ENCODE measurements around the gene CFTR.
A peak's percentile ranks its signal among the peaks of the same experiment; 100 is the strongest.

Gene CFTR

GRCh38 chr7:117544061-117544460 lies 64.2 kb downstream of the CFTR start:
- H3K36me3 ChIP-seq (ENCODE audit: control insufficient read depth in 2 of 2, insufficient read depth in 2 of 2, low read length in 2 of 2) = peaks cover 7 to 11% of the 10 kb centered on the region in 2 donors
- H3K27ac ChIP-seq (ENCODE audit: low read depth in 2 of 2, low read length in 2 of 2) = peak overlapping the region in 1 of 2 donors; percentile 58
- no peak overlapping the region for H3K9ac ChIP-seq (ENCODE audit: low read depth in 1 of 2, low read length in 2 of 2)
- H3K4me1 ChIP-seq (ENCODE audit: control insufficient read depth in 2 of 2, insufficient read depth in 2 of 2, low read length in 2 of 2) = no peaks in the 10 kb centered on the region
- no peak overlapping the region for H3K4me3 ChIP-seq (ENCODE audit: low read length in 2 of 2)
- H3K27me3 ChIP-seq (ENCODE audit: control insufficient read depth in 2 of 2, insufficient read depth in 2 of 2, low read length in 2 of 2) = no peaks in the 10 kb centered on the region
- H3K9me3 ChIP-seq (ENCODE audit: control insufficient read depth in 2 of 2, low read length in 2 of 2) = no peaks in the 10 kb centered on the region

- H3K4me1 ChIP-seq (ENCODE audit: control insufficient read depth in 2 of 2, insufficient read depth in 2 of 2, low read length in 2 of 2) = no peaks in the 10 kb centered on the region
- H3K36me3 ChIP-seq (ENCODE audit: control insufficient read depth in 2 of 2, insufficient read depth in 2 of 2, low read length in 2 of 2) = peaks cover 0 to 11% of the 10 kb centered on the region in 2 donors
- no peak overlapping the region for H3K4me3 ChIP-seq (ENCODE audit: low read length in 2 of 2)
- no peaks in the 10 kb centered on the region for H3K9me3 ChIP-seq (ENCODE audit: control insufficient read depth in 2 of 2, low read length in 2 of 2)
- H3K9ac ChIP-seq (ENCODE audit: low read depth in 1 of 2, low read length in 2 of 2) = no peak overlapping the region
- no peak overlapping the region for H3K27ac ChIP-seq (ENCODE audit: low read depth in 2 of 2, low read length in 2 of 2)
- H3K27me3 ChIP-seq (ENCODE audit: control insufficient read depth in 2 of 2, insufficient read depth in 2 of 2, low read length in 2 of 2) = no peaks in the 10 kb centered on the region
Observed at GRCh38 chr7:117548035-117548434, 68.2 kb downstream of the CFTR start.

GRCh38 chr7:117550625-117551024 lies 70.8 kb downstream of the CFTR start:
- H3K36me3 ChIP-seq (ENCODE audit: control insufficient read depth in 2 of 2, insufficient read depth in 2 of 2, low read length in 2 of 2) = peaks cover 0 to 8% of the 10 kb centered on the region in 2 donors
- H3K4me3 ChIP-seq (ENCODE audit: low read length in 2 of 2) = no peak overlapping the region
- H3K27ac ChIP-seq (ENCODE audit: low read depth in 2 of 2, low read length in 2 of 2) = no peak overlapping the region

GRCh38 chr7:117552660-117553059 lies 72.8 kb downstream of the CFTR start:
- Histone ChIP-seq H3K27ac (ENCODE audit: low read depth in 2 of 2, low read length in 2 of 2) (no peak overlapping the region), H3K9ac (ENCODE audit: low read depth in 1 of 2, low read length in 2 of 2) (no peak overlapping the region), H3K4me1 (ENCODE audit: control insufficient read depth in 2 of 2, insufficient read depth in 2 of 2, low read length in 2 of 2) (peaks cover 2 to 5% of the 10 kb centered on the region in 2 donors), H3K36me3 (ENCODE audit: control insufficient read depth in 2 of 2, insufficient read depth in 2 of 2, low read length in 2 of 2) (peaks cover 0 to 5% of the 10 kb centered on the region in 2 donors), H3K27me3 (ENCODE audit: control insufficient read depth in 2 of 2, insufficient read depth in 2 of 2, low read length in 2 of 2) (no peaks in the 10 kb centered on the region), H3K9me3 (ENCODE audit: control insufficient read depth in 2 of 2, low read length in 2 of 2) (no peaks in the 10 kb centered on the region), H3K4me3 (ENCODE audit: low read length in 2 of 2) (no peak overlapping the region)

More at GRCh38 chr7:117550625-117551024, 70.8 kb downstream of the CFTR start:
- Histone ChIP-seq H3K9ac (ENCODE audit: low read depth in 1 of 2, low read length in 2 of 2) (no peak overlapping the region), H3K9me3 (ENCODE audit: control insufficient read depth in 2 of 2, low read length in 2 of 2) (no peaks in the 10 kb centered on the region), H3K4me1 (ENCODE audit: control insufficient read depth in 2 of 2, insufficient read depth in 2 of 2, low read length in 2 of 2) (peaks cover 2 to 5% of the 10 kb centered on the region in 2 donors), H3K27me3 (ENCODE audit: control insufficient read depth in 2 of 2, insufficient read depth in 2 of 2, low read length in 2 of 2) (no peaks in the 10 kb centered on the region)

GRCh38 chr7:117555260-117555659 lies 75.4 kb downstream of the CFTR start:
- Histone ChIP-seq H3K9ac (ENCODE audit: low read depth in 1 of 2, low read length in 2 of 2) (no peak overlapping the region), H3K4me3 (ENCODE audit: low read length in 2 of 2) (no peak overlapping the region), H3K4me1 (ENCODE audit: control insufficient read depth in 2 of 2, insufficient read depth in 2 of 2, low read length in 2 of 2) (peaks cover 2 to 5% of the 10 kb centered on the region in 2 donors), H3K27me3 (ENCODE audit: control insufficient read depth in 2 of 2, insufficient read depth in 2 of 2, low read length in 2 of 2) (no peaks in the 10 kb centered on the region), H3K36me3 (ENCODE audit: control insufficient read depth in 2 of 2, insufficient read depth in 2 of 2, low read length in 2 of 2) (peaks cover 0 to 5% of the 10 kb centered on the region in 2 donors), H3K9me3 (ENCODE audit: control insufficient read depth in 2 of 2, low read length in 2 of 2) (no peaks in the 10 kb centered on the region), H3K27ac (ENCODE audit: low read depth in 2 of 2, low read length in 2 of 2) (no peak overlapping the region)

GRCh38 chr7:117559391-117559790 lies 79.6 kb downstream of the CFTR start:
- no peak overlapping the region for H3K4me3 ChIP-seq (ENCODE audit: low read length in 2 of 2)
- H3K27ac ChIP-seq (ENCODE audit: low read depth in 2 of 2, low read length in 2 of 2) = no peak overlapping the region
- H3K27me3 ChIP-seq (ENCODE audit: control insufficient read depth in 2 of 2, insufficient read depth in 2 of 2, low read length in 2 of 2) = no peaks in the 10 kb centered on the region
- no peak overlapping the region for H3K9ac ChIP-seq (ENCODE audit: low read depth in 1 of 2, low read length in 2 of 2)
- peaks cover 0 to 10% of the 10 kb centered on the region in 2 donors for H3K36me3 ChIP-seq (ENCODE audit: control insufficient read depth in 2 of 2, insufficient read depth in 2 of 2, low read length in 2 of 2)
- peaks cover 2 to 5% of the 10 kb centered on the region in 2 donors for H3K4me1 ChIP-seq (ENCODE audit: control insufficient read depth in 2 of 2, insufficient read depth in 2 of 2, low read length in 2 of 2)
- no peaks in the 10 kb centered on the region for H3K9me3 ChIP-seq (ENCODE audit: control insufficient read depth in 2 of 2, low read length in 2 of 2)

GRCh38 chr7:117560030-117560429 lies 80.2 kb downstream of the CFTR start:
- Histone ChIP-seq H3K27ac (ENCODE audit: low read depth in 2 of 2, low read length in 2 of 2) (no peak overlapping the region), H3K27me3 (ENCODE audit: control insufficient read depth in 2 of 2, insufficient read depth in 2 of 2, low read length in 2 of 2) (no peaks in the 10 kb centered on the region), H3K4me1 (ENCODE audit: control insufficient read depth in 2 of 2, insufficient read depth in 2 of 2, low read length in 2 of 2) (peaks cover 2 to 5% of the 10 kb centered on the region in 2 donors), H3K4me3 (ENCODE audit: low read length in 2 of 2) (no peak overlapping the region), H3K9me3 (ENCODE audit: control insufficient read depth in 2 of 2, low read length in 2 of 2) (no peaks in the 10 kb centered on the region), H3K36me3 (ENCODE audit: control insufficient read depth in 2 of 2, insufficient read depth in 2 of 2, low read length in 2 of 2) (peaks cover 0 to 10% of the 10 kb centered on the region in 2 donors), H3K9ac (ENCODE audit: low read depth in 1 of 2, low read length in 2 of 2) (no peak overlapping the region)

GRCh38 chr7:117562759-117563158 lies 82.9 kb downstream of the CFTR start:
- Histone ChIP-seq H3K9ac (ENCODE audit: low read depth in 1 of 2, low read length in 2 of 2) (no peak overlapping the region), H3K9me3 (ENCODE audit: control insufficient read depth in 2 of 2, low read length in 2 of 2) (no peaks in the 10 kb centered on the region), H3K36me3 (ENCODE audit: control insufficient read depth in 2 of 2, insufficient read depth in 2 of 2, low read length in 2 of 2) (peaks cover 1 to 10% of the 10 kb centered on the region in 2 donors), H3K4me3 (ENCODE audit: low read length in 2 of 2) (no peak overlapping the region), H3K27ac (ENCODE audit: low read depth in 2 of 2, low read length in 2 of 2) (no peak overlapping the region), H3K4me1 (ENCODE audit: control insufficient read depth in 2 of 2, insufficient read depth in 2 of 2, low read length in 2 of 2) (no peaks in the 10 kb centered on the region), H3K27me3 (ENCODE audit: control insufficient read depth in 2 of 2, insufficient read depth in 2 of 2, low read length in 2 of 2) (no peaks in the 10 kb centered on the region)

- no peaks in the 10 kb centered on the region for H3K27me3 ChIP-seq (ENCODE audit: control insufficient read depth in 2 of 2, insufficient read depth in 2 of 2, low read length in 2 of 2)
- H3K9me3 ChIP-seq (ENCODE audit: control insufficient read depth in 2 of 2, low read length in 2 of 2) = no peaks in the 10 kb centered on the region
- H3K27ac ChIP-seq (ENCODE audit: low read depth in 2 of 2, low read length in 2 of 2) = no peak overlapping the region
Observed at GRCh38 chr7:117564080-117564479, 84.3 kb downstream of the CFTR start.

GRCh38 chr7:117564627-117565026 lies 84.8 kb downstream of the CFTR start:
- H3K27ac ChIP-seq (ENCODE audit: low read depth in 2 of 2, low read length in 2 of 2) = no peak overlapping the region
- H3K9ac ChIP-seq (ENCODE audit: low read depth in 1 of 2, low read length in 2 of 2) = no peak overlapping the region
- H3K4me1 ChIP-seq (ENCODE audit: control insufficient read depth in 2 of 2, insufficient read depth in 2 of 2, low read length in 2 of 2) = no peaks in the 10 kb centered on the region
- H3K4me3 ChIP-seq (ENCODE audit: low read length in 2 of 2) = no peak overlapping the region
- no peaks in the 10 kb centered on the region for H3K27me3 ChIP-seq (ENCODE audit: control insufficient read depth in 2 of 2, insufficient read depth in 2 of 2, low read length in 2 of 2)
- H3K9me3 ChIP-seq (ENCODE audit: control insufficient read depth in 2 of 2, low read length in 2 of 2) = no peaks in the 10 kb centered on the region
- H3K36me3 ChIP-seq (ENCODE audit: control insufficient read depth in 2 of 2, insufficient read depth in 2 of 2, low read length in 2 of 2) = peaks cover 7 to 10% of the 10 kb centered on the region in 2 donors

More at GRCh38 chr7:117564080-117564479, 84.3 kb downstream of the CFTR start:
- H3K36me3 ChIP-seq (ENCODE audit: control insufficient read depth in 2 of 2, insufficient read depth in 2 of 2, low read length in 2 of 2) = peaks cover 7 to 10% of the 10 kb centered on the region in 2 donors
- no peak overlapping the region for H3K4me3 ChIP-seq (ENCODE audit: low read length in 2 of 2)
- H3K4me1 ChIP-seq (ENCODE audit: control insufficient read depth in 2 of 2, insufficient read depth in 2 of 2, low read length in 2 of 2) = no peaks in the 10 kb centered on the region
- H3K9ac ChIP-seq (ENCODE audit: low read depth in 1 of 2, low read length in 2 of 2) = no peak overlapping the region

GRCh38 chr7:117565226-117565625 lies 85.4 kb downstream of the CFTR start:
- Histone ChIP-seq H3K9me3 (ENCODE audit: control insufficient read depth in 2 of 2, low read length in 2 of 2) (no peaks in the 10 kb centered on the region), H3K4me1 (ENCODE audit: control insufficient read depth in 2 of 2, insufficient read depth in 2 of 2, low read length in 2 of 2) (no peaks in the 10 kb centered on the region), H3K27me3 (ENCODE audit: control insufficient read depth in 2 of 2, insufficient read depth in 2 of 2, low read length in 2 of 2) (no peaks in the 10 kb centered on the region), H3K4me3 (ENCODE audit: low read length in 2 of 2) (no peak overlapping the region), H3K27ac (ENCODE audit: low read depth in 2 of 2, low read length in 2 of 2) (no peak overlapping the region), H3K9ac (ENCODE audit: low read depth in 1 of 2, low read length in 2 of 2) (no peak overlapping the region), H3K36me3 (ENCODE audit: control insufficient read depth in 2 of 2, insufficient read depth in 2 of 2, low read length in 2 of 2) (peaks cover 7 to 10% of the 10 kb centered on the region in 2 donors)

Data from mucosa of rectum (tissue), 2 donors.